Measurements from ENCODE around the gene TPPP3.
A peak's percentile ranks its signal among the peaks of the same experiment; 100 is the strongest.
"Not testable (repeated sequence)": the region's sequence is repeated elsewhere in the genome, so short reads cannot be mapped to it uniquely, and the experiment has no call there.

Gene TPPP3

DNA sequence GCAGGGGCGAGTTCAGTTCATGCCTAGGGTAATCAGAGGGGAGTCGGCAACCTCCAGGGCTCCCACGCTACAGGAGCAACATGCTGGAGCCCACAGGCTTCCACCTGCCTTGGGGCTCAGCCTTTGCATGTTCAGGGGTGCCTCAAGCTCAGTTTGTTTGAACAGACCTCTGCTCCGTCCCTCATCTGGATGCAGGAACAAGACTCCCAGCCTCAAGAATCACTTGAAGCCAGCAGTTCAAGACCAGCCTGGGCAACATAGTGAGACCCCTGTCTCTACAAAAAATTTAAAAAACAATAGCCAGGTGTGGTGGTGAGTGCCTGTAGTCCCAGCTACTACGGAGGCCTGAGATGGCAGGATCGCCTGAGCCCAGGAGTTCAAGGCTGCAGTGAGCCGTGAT, 32.7 kb upstream of the TPPP3 start:
- no peak for DNase-seq (ENCODE audit: low read depth)

DNA sequence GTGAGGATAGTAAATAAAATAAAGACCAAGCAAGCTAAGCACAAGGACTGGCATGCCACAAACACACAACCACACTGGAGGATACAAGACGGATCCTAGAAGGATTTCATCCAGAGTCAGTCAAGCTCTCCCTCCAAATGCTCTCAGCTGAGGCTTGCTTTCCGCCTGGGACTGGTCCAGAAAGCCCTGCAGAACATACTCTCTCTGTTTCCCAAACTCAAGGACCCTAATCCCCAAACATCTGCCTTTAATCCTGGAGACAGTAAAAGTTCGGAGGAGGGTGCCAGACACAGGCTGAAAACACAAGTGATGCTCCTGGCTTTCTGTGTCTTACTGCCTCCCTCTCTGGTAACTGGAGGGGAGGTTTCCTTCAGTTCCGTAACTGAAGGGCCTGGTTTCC, 32.3 kb upstream of the TPPP3 start:
- DNase-seq (ENCODE audit: low read depth): no peak

GRCh38 chr16:67425061-67425460, 31.8 kb upstream of the TPPP3 start:
- peak; percentile 42 for DNase-seq (ENCODE audit: low read depth)

- DNase-seq (ENCODE audit: low read depth): no peak
These were observed 30.9 kb upstream of the TPPP3 start for GRCh38 chr16:67424261-67424615.

DNA sequence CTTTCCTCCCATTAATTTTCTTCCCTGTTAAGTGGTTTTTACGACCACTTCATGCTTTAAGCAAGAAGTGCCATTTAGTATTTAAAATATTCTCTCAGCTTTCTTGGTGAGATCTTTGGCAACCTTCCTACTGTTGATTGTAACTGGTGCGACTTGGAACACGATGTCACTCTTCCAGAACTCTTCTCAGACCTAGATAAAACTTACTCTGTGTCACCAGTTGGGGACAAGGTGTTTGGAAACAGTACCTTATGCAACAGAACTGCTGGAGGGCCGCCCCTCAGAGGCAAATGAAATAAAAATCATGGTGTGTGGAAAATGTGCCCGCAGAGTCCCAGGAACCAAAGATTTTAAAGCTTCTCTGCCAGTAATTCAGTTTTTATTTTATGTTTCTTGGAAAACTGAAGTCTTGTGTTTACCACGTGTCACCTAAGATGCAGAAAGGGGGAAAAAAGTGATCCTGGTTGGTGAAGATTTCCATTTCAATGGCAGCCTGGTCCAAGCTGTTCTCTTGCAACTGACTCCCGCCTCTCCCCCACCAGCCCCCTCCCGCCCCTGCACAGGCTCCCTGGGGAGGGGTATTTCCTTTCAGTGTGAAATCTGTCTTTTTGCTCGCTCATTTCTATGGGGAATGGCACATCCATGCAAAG, 30.4 kb upstream of the TPPP3 start:
- no peak for DNase-seq (ENCODE audit: low read depth)

DNA sequence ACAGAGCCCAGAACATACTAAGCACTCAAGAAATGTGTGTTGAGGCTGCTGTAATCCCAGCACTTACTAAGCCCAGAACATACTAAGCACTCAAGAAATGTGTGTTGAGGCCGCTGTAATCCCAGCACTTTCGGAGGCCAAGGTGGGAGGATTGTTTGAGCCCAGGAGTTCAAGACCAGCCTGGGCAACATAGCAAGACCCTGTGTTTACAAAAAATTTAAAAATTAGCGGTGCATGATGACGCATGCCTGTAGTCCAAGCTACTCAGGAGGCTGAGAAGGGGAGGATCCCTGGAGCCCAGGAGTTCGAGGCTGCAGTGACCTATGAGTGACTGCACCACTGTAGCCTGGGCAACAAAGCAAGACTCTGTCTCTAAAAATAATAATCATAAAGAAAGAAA, 29.7 kb upstream of the TPPP3 start:
- no peak for DNase-seq (ENCODE audit: low read depth)

GRCh38 chr16:67421030-67421429, 27.7 kb upstream of the TPPP3 start:
- no peak for DNase-seq (ENCODE audit: low read depth)

GRCh38 chr16:67419931-67420330, 26.6 kb upstream of the TPPP3 start:
- peak; percentile 63 for DNase-seq (ENCODE audit: low read depth)

- DNase-seq (ENCODE audit: low read depth): no peak
These were observed 26.2 kb upstream of the TPPP3 start for GRCh38 chr16:67419502-67419901.

DNA sequence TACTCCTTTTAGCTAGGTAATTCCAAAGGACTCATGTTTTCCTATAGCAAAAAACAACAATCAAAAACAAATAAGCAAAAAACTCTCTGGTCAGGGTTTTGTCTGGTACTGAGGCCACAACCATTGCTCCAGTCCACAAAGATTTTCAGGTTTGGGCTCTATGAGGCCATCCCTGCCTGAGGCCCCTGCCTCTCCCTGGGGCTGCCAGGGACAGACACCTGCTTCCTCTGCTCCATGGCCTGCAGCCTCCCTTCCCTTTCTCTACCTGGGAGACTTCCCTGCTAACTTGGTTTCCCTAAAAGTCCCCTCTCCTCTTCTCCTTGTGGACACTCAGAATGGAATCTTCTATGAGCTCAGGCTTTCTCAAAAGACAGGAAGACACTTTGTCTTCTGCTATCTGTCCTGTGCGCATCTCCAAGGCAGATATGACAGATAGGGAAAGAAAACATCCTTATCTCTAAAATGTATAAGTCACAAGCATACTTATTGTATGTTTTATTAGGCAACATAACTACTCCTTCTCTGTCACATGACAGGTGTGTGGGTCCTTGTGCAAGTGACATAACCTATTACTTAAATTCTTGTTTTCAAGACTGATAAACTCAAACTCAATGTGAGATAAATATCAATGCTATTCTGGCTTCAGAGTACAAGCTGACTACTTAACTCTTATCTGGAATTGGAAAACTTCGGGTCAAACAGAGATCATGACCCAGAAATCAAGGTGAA, 24.2 kb upstream of the TPPP3 start:
- DNase-seq (ENCODE audit: low read depth): no peak

GRCh38 chr16:67415872-67416793, 22.8 kb upstream of the TPPP3 start, which contains the start of gene ZDHHC1:
TSS of gene ZDHHC1 (minus strand) at chr16:67416477. CDS start at chr16:67407775, 8,702 bp downstream.
- peak; percentile 65 for DNase-seq (ENCODE audit: low read depth)

- DNase-seq (ENCODE audit: low read depth): not testable (repeated sequence)
These were observed 22.1 kb upstream of the TPPP3 start for GRCh38 chr16:67415421-67415820.

- no peak for DNase-seq (ENCODE audit: low read depth)
These were observed 20.9 kb upstream of the TPPP3 start for GRCh38 chr16:67413978-67414911.

DNA sequence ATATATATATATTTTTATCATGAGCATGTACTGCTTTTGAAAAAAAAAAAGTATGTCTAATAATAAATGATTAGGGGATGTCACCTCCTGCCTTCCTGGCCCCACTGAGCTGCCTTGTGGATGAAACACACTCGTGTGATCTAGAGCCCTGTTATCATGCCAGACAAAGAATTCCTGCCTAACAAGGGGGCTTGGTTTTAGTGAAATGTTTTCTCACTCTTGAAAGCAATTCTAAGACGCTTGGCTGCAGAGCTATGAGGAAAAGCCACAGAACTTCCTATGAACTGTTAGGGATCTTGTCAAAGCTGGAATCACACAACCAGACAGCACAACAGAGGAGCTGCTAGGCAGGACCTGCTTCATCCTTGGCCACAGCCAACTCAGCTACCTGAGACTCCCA, 19.0 kb upstream of the TPPP3 start:
- DNase-seq (ENCODE audit: low read depth): no peak

- no peak for DNase-seq (ENCODE audit: low read depth)
These were observed 18.0 kb upstream of the TPPP3 start for GRCh38 chr16:67411339-67411738.

DNA sequence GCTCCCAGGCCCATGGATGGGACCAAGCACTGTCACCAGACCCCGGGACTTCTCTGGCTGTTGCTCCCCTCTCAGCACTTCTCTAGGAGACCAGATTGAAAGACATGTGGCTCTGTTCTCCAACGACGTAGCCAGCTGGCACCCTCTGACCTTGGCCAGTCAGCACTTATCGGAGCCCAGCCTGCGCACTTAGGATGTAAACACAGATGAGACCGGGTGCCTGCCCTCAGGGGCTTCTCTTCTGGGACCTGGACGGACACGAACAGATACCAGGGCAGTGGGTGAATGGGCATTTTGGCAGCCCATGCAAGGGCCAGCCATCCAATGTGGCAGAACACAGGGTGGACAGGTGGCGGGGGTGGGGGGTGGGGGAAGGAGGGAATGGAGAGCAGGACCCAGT, 16.3 kb upstream of the TPPP3 start:
- no peak for DNase-seq (ENCODE audit: low read depth)

DNA sequence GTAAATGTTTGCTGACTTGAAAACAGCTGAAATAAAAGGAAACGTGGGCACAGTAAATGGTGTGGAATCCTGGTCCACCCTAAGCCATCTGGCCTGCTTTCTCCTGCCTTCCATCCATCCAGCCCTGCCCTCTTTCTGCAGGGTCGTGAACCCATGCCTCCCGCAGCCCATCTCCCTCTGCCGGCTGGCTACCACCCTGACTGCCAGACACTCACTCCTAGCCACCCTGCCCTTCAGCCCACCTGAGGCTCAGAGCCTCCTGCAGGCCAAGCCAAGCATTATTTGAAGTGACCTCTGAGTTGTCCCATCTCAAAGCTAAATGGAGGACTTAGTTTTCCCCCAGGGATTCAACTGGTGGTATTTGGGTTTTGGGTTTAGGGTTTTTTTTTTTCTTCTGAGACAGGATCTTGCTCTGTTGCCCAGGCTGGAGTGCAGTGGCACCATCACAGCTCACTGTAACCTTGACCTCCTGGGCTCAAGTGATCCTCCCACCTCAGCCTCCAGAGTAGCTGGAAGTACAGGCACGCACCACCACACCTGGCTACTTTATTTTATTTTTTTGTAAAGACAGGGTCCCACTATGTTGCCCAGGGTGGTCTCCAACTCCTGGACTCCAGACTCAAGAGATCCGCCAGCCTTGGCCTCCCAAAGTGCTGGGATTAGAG, 14.6 kb upstream of the TPPP3 start:
- no peak for DNase-seq (ENCODE audit: low read depth)

DNA sequence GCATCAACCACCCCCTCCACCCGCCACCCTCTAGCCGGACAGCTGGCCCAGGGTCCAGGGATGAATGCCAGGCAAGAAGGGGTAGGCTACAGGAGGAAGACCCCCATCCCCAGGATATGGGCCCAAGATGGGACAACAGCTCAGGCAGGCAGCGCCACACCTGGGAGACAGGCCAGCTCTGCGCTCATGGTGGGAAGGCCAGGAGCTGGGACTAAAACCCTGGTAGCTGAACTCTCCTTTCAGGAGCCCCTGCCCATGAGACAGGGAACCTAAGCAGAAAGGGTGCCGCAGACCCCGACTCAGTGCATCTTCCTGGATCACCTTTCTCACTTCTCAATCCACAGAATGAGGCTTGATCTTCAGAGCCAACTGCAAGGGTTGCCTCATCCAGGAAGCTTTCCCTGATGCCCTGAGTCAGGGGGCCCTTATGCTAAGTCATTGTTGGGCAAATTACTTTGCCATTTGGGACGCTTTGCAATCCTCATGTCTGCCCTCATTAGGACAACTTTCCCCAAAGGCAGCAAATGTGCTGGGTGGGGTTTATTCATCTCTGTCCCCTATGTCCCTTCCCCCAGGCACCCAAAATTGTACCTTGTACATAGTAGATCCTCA, 14.0 kb upstream of the TPPP3 start:
- DNase-seq (ENCODE audit: low read depth): peak; percentile 62

DNA sequence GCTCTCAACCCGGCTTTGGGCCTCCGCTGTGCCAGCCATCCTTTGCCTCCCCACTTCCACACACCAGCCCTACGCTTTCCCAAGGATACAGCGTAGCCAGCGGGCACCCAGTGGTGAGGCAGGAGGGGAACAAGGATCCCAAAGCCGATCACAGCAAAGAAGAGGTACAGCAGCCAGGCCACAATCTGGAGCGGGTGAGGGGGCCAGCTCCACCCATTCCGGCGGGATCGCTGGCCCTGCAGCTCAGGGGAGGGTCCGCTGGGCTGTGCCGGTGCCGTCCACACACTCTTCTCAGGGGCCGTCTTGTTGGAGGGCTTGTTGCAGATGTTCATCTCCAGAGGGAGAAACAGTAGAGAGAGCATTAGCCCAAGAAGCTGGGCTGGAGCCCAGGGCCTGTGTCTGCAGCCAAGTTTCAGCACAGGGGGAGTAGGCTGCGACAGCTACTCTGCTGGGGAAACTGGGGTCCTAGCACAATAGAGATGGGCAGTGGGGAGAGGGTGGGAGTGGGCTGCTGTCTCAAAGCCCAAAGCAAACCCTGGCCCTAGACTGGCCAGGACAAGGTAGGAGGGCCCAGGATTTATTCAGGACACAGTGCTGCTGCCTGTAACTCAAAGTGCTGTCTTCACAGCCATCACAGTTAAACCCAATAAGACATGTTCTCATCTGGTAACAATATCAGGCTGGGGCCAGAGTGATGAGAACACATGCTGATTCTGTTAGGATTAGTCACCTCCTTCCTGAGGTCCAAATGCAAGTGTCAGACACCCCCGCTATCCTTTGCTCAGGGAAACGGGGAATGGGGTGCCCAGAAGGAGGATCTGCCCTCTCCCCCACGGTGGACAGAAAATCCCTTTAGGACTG, 13.0 kb upstream of the TPPP3 start:
- peak; percentile 83 for DNase-seq (ENCODE audit: low read depth)

DNA sequence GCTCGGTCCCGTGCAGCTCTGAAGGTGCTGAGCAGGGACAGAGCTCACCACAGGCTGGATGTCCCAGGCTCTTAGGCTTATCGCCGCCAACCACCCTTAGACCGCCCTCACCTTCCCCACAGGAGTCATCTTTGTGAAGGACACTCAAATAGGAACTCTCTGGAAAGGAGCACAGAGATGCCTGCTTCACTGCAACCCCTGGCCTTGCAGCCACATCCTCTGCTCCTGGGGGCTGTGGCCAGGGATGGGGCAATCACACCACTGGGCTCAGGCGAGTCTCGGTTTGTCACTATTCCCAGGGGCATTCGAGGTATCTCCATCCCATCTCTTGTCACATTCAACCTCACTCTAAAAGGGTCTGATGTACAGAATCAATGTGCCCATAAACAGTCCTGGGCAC, 12.0 kb upstream of the TPPP3 start:
- DNase-seq (ENCODE audit: low read depth): no peak
